Fibroblast of lung (primary cell): ENCODE data around the gene BTBD9. TPM values are rescaled to one million over a fixed set of nuclear protein-coding genes. Genes with fewer than 3 reads are reported as not detected.

Experiments
- DNase-seq, 2 donors: peaks; one replicate each; pipeline versions ENCODE4 v3.0.0 to v3.0.0-alpha.2; 2010; ENCODE audit warnings: low read depth in 2 of 2
- H2AFZ ChIP-seq: 2 replicates; pipeline ENCODE4 v1.5.1; 2012; ENCODE audit warnings: low read length, control low read depth, inconsistent platforms
- H3K27ac ChIP-seq: 2 replicates; pipeline ENCODE4 v1.5.1; 2011; ENCODE audit warnings: low read length, control low read depth; ENCODE audit not compliant: insufficient read depth
- H3K27me3 ChIP-seq: 2 replicates; pipeline ENCODE4 v1.5.1; 2011; ENCODE audit warnings: mild to moderate bottlenecking, low read length; ENCODE audit not compliant: control insufficient read depth, insufficient read depth
- H3K36me3 ChIP-seq: 2 replicates; pipeline ENCODE4 v1.5.1; 2011; ENCODE audit warnings: low read length; ENCODE audit not compliant: control insufficient read depth, insufficient read depth
- H3K4me1 ChIP-seq: 2 replicates; pipeline ENCODE4 v1.5.1; 2011; ENCODE audit warnings: low read length; ENCODE audit not compliant: control insufficient read depth, insufficient read depth; ENCODE audit errors: extremely low read depth
- H3K4me2 ChIP-seq: 2 replicates; pipeline ENCODE4 v1.5.1; 2011; ENCODE audit warnings: low read length, control low read depth; ENCODE audit not compliant: insufficient read depth; ENCODE audit errors: extremely low read depth
- H3K4me3 ChIP-seq, 4 experiments: fragments of 200-600 bp in 1 of 4; sonication (generic) in 1 of 4; replicated peaks in 1 of 4; 2 replicates each; pipeline ENCODE4 v1.5.1; 2011 to 2016; ENCODE audit warnings: low read length in 4 of 4, low read depth in 3 of 4, mild to moderate bottlenecking in 3 of 4, control low read depth in 2 of 4, inconsistent platforms in 1 of 4, mixed read lengths in 1 of 4; ENCODE audit not compliant: insufficient read depth in 1 of 4; ENCODE audit errors: control extremely low read depth in 1 of 4
- H3K79me2 ChIP-seq: 2 replicates; pipeline ENCODE4 v1.5.1; 2012; ENCODE audit warnings: mild to moderate bottlenecking, low read length, inconsistent platforms; ENCODE audit not compliant: control insufficient read depth, insufficient read depth
- H3K9ac ChIP-seq: 2 replicates; pipeline ENCODE4 v1.5.1; 2011; ENCODE audit warnings: mild to moderate bottlenecking, low read length, control low read depth; ENCODE audit not compliant: insufficient read depth
- H3K9me3 ChIP-seq: 2 replicates; pipeline ENCODE4 v1.5.1; 2012; ENCODE audit warnings: low read depth, low read length; ENCODE audit not compliant: control insufficient read depth, insufficient read depth
- H4K20me1 ChIP-seq: 2 replicates; pipeline ENCODE4 v1.5.1; 2011; ENCODE audit warnings: low read length; ENCODE audit not compliant: control insufficient read depth, insufficient read depth; ENCODE audit errors: extremely low read depth
- CTCF ChIP-seq, 2 donors: IDR thresholded peaks in 1 of 2; conservative IDR thresholded peaks in 1 of 2; 1 replicate in 1 of 2; 2 replicates in 1 of 2; pipeline ENCODE4 v1.5.1; 2011 to 2012; ENCODE audit warnings: low read length in 2 of 2, control low read depth in 1 of 2, inconsistent platforms in 1 of 2, low read depth in 1 of 2, mild to moderate bottlenecking in 1 of 2
- EZH2 ChIP-seq: IDR thresholded peaks from 2 replicates; pipeline ENCODE4 v1.5.1; 2012; ENCODE audit warnings: low read length, control low read depth, mild to moderate bottlenecking; ENCODE audit errors: missing control alignments
- polyA plus RNA-seq, 2 donors: library from polyadenylated mRNA; depleted of rRNA in 1 of 2; stranded (reverse) in 1 of 2; unstranded in 1 of 2; fragments of >200 nt; gene quantifications; 2 replicates each; pipeline ENCODE4 v1.2.1, GENCODE V29; 2011 to 2012; ENCODE audit warnings: missing spikeins in 1 of 2
- total RNA-seq: library from RNA; depleted of rRNA; stranded (reverse); fragments of >200 nt; gene quantifications from 2 replicates; pipeline ENCODE4 v1.2.1, GENCODE V29; 2014

Gene BTBD9
- total and polyA plus RNA-seq, 2 donors (not counting 1 experiment from before 2014, with no cell fraction given) = 7.7 to 13.4 TPM

DNA sequence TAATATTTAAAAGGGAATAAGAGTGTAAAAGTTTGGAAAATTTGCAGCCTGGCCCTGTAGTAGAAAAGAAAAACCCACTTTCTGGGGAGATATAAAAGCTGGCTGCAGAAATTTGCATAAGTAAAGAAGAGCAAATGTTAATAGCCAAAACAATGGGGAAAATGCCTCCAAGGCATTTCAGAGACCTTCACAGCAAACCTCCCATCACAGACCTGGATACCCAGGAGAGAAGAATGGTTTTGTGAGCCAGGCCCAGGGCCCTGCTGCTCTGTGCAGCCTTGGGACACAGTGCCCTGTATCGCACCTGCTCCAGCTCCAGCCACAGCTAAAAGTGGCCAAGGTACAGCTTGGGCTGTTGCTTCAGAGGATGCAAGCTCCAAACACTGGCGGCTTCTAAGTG is 113.8 kb downstream of the BTBD9 start:
- no peak overlapping the region for H2AFZ ChIP-seq
- no peak overlapping the region for H3K9ac ChIP-seq
- no peak for DNase-seq
- TF ChIP-seq EZH2 (no peak), CTCF (conservative IDR thresholded peaks at IDR 0.05 in 1 of 2, IDR thresholded peaks at IDR 0.05 in 1 of 2; ENCODE audit: low read depth in 1 of 2, low read length in 2 of 2) (no peak)
- no peak overlapping the region for H3K4me2 ChIP-seq
- no peaks in the 10 kb centered on the region for H3K27me3 ChIP-seq
- H3K4me3 ChIP-seq = no peak overlapping the region
- H3K9me3 ChIP-seq = no peaks in the 10 kb centered on the region
- no peaks in the 10 kb centered on the region for H4K20me1 ChIP-seq
- no peak overlapping the region for H3K27ac ChIP-seq
- no peaks in the 10 kb centered on the region for H3K79me2 ChIP-seq
- no peaks in the 10 kb centered on the region for H3K4me1 ChIP-seq
- no peaks in the 10 kb centered on the region for H3K36me3 ChIP-seq

DNA sequence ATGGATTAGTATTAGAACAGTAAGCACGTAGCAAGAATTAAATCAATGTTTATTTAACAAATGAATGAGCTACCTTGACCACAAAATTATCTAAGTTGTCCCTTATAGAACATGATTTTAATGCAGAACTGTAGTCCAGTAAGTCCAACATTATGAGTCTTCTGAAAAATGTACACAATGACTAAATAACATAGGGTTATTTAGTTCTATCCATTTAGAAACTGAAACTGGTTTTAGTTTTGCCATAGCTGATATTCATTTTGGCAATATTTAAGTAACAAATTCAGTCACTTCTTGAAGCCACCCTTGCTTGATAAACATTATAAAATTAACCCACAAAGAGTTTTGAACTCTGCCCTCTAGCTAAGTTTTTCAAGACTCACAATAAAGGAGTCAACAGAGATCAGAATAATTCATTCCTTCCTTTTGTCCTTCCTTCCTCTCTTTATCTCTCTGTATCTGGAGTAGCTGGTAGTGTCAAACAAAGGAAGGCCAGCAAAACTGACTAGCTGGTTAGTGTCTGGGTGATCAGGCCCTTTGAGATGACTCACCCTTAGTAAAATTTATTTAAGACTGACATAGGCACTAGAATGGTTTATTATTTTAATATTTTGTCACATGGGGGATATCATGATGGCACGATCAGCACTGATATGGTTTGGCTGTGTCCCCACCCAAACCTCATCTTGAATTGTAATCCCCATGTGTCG is 115.1 kb downstream of the BTBD9 start:
- DNase-seq = peak; percentile 42 to 47
- TF ChIP-seq CTCF (conservative IDR thresholded peaks at IDR 0.05 in 1 of 2, IDR thresholded peaks at IDR 0.05 in 1 of 2; ENCODE audit: low read depth in 1 of 2, low read length in 2 of 2) (no peak), EZH2 (no peak)
- no peak overlapping the region for H3K4me2 ChIP-seq
- H3K9ac ChIP-seq = no peak overlapping the region
- no peak overlapping the region for H2AFZ ChIP-seq
- no peak overlapping the region for H3K4me3 ChIP-seq
- no peaks in the 10 kb centered on the region for H4K20me1 ChIP-seq
- no peaks in the 10 kb centered on the region for H3K36me3 ChIP-seq
- H3K79me2 ChIP-seq = no peaks in the 10 kb centered on the region
- H3K9me3 ChIP-seq = no peaks in the 10 kb centered on the region
- H3K27ac ChIP-seq = no peak overlapping the region
- no peaks in the 10 kb centered on the region for H3K27me3 ChIP-seq
- no peaks in the 10 kb centered on the region for H3K4me1 ChIP-seq

- Histone ChIP-seq H3K9me3 (no peaks in the 10 kb centered on the region), H3K36me3 (no peaks in the 10 kb centered on the region), H3K9ac (no peak overlapping the region), H3K4me1 (no peaks in the 10 kb centered on the region), H3K27me3 (no peaks in the 10 kb centered on the region), H3K79me2 (no peaks in the 10 kb centered on the region), H3K4me2 (no peak overlapping the region), H3K27ac (no peak overlapping the region), H2AFZ (no peak overlapping the region), H3K4me3 (no peak overlapping the region), H4K20me1 (no peaks in the 10 kb centered on the region)
- no peak for TF ChIP-seq CTCF (conservative IDR thresholded peaks at IDR 0.05 in 1 of 2, IDR thresholded peaks at IDR 0.05 in 1 of 2; ENCODE audit: low read depth in 1 of 2, low read length in 2 of 2)
- no peak for TF ChIP-seq EZH2
- peak; percentile 69 to 96 for DNase-seq
Measured at GRCh38 chr6:38522322-38522721, 117.4 kb downstream of the BTBD9 start.
